H1 (cell line): ENCODE measurements around the gene PDHB. TPM values are rescaled to one million over a fixed set of nuclear protein-coding genes. Genes with fewer than 3 reads are reported as not detected.

Experiments used
- CTCF ChIA-PET: fragments of 300-600 bp; sonication (Branson Sonifier 250); formaldehyde crosslinking; loops from one replicate; lab custom pipeline; 2021; ENCODE audit not compliant: partially characterized antibody; lab: Charles Lee
- POLR2A ChIA-PET: fragments of 300-600 bp; sonication (Branson Sonifier 250); formaldehyde crosslinking; loops from one replicate; lab custom pipeline; 2021; ENCODE audit warnings: inconsistent platforms; ENCODE audit not compliant: partially characterized antibody; lab: Charles Lee
- DNase-seq, 2 experiments: peaks; one replicate each; pipeline versions ENCODE4 v3.0.0 to v3.0.0-alpha.2; 2010 to 2022; ENCODE audit warnings: low spot score in 2 of 2, low read depth in 1 of 2, mixed read lengths in 1 of 2
- FAIRE-seq: peaks from 2 replicates; lab custom pipeline; 2011; peaks lifted over from hg19 to GRCh38; lab: Jason Lieb, UNC
- H2AFZ ChIP-seq: 2 replicates; pipeline ENCODE4 v1.8.1; 2012; ENCODE audit warnings: low read length, inconsistent platforms
- H2AK5ac ChIP-seq: 2 replicates; pipeline ENCODE4 v1.6.1; 2013; ENCODE audit warnings: low read depth, low read length
- H2BK120ac ChIP-seq: replicated peaks from 2 replicates; pipeline ENCODE3; 2013; ENCODE audit warnings: low read depth, low read length, inconsistent platforms
- H2BK12ac ChIP-seq: 2 replicates; pipeline ENCODE4 v1.6.1; 2013; ENCODE audit warnings: low read depth, low read length
- H2BK15ac ChIP-seq: 2 replicates; pipeline ENCODE4 v1.6.1; 2013; ENCODE audit warnings: low read length
- H2BK20ac ChIP-seq: 2 replicates; pipeline ENCODE4 v1.6.1; 2013; ENCODE audit warnings: low read length
- H2BK5ac ChIP-seq: 2 replicates; pipeline ENCODE4 v1.6.1; 2013; ENCODE audit warnings: low read depth, low read length
- H3K14ac ChIP-seq: 2 replicates; pipeline ENCODE4 v1.6.1; 2013; ENCODE audit warnings: inconsistent platforms; ENCODE audit not compliant: insufficient read length
- H3K18ac ChIP-seq: 2 replicates; pipeline ENCODE4 v1.6.1; 2013; ENCODE audit warnings: low read length; ENCODE audit errors: extremely low read depth
- H3K23ac ChIP-seq: 2 replicates; pipeline ENCODE4 v1.6.1; 2013; ENCODE audit warnings: inconsistent platforms; ENCODE audit not compliant: insufficient read length
- H3K23me2 ChIP-seq: 2 replicates; pipeline ENCODE4 v1.6.1; 2013; ENCODE audit warnings: low read depth, low read length
- H3K27ac ChIP-seq: 2 replicates; pipeline ENCODE4 v1.6.1; 2011; ENCODE audit warnings: low read depth, low read length, inconsistent platforms
- H3K27me3 ChIP-seq, 4 experiments: replicated peaks in 1 of 4; 1 replicate in 1 of 4; 2 replicates in 3 of 4; pipeline versions ENCODE4 v1.6.1 to v1.8.1; 2011 to 2013; ENCODE audit warnings: low read length in 3 of 4, mild to moderate bottlenecking in 3 of 4, inconsistent platforms in 2 of 4, mixed read lengths in 2 of 4, moderate library complexity in 1 of 4; ENCODE audit not compliant: control insufficient read depth in 3 of 4, insufficient read depth in 3 of 4; ENCODE audit errors: extremely low read depth in 1 of 4
- H3K36me3 ChIP-seq, 4 experiments: 2 replicates each; pipeline versions ENCODE4 v1.6.1 to v1.8.1; 2011 to 2013; ENCODE audit warnings: mild to moderate bottlenecking in 4 of 4, low read length in 3 of 4, moderate library complexity in 2 of 4, control low read depth in 1 of 4, inconsistent platforms in 1 of 4; ENCODE audit not compliant: insufficient read depth in 4 of 4, control insufficient read depth in 2 of 4
- H3K4ac ChIP-seq: replicated peaks from 2 replicates; pipeline ENCODE3; 2013; ENCODE audit warnings: low read length, low read depth, mixed read lengths, inconsistent platforms; ENCODE audit not compliant: insufficient read length
- H3K4me1 ChIP-seq, 4 experiments: replicated peaks in 1 of 4; 1 replicate in 1 of 4; 2 replicates in 3 of 4; pipeline versions ENCODE4 v1.6.1 to v1.8.1; 2011 to 2013; ENCODE audit warnings: low read length in 3 of 4, inconsistent platforms in 2 of 4, mixed read lengths in 1 of 4; ENCODE audit not compliant: insufficient read depth in 4 of 4, control insufficient read depth in 3 of 4
- H3K4me2 ChIP-seq, 2 experiments: 2 replicates each; pipeline versions ENCODE4 v1.6.1 to v1.8.1; 2011 to 2013; ENCODE audit warnings: low read depth in 2 of 2, low read length in 2 of 2, control low read depth in 1 of 2, inconsistent platforms in 1 of 2, mild to moderate bottlenecking in 1 of 2; ENCODE audit not compliant: insufficient read depth in 1 of 2
- H3K4me3 ChIP-seq, 4 experiments: fragments of 200-600, 300-600 bp in 1 of 4; sonication (generic), shearing (Covaris generic), sonication (Bioruptor Twin) in 1 of 4; 2 replicates each; pipeline versions ENCODE4 v1.5.1 to v1.8.1; 2011 to 2016; ENCODE audit warnings: low read length in 4 of 4, low read depth in 3 of 4, control low read depth in 2 of 4, inconsistent platforms in 2 of 4, mild to moderate bottlenecking in 2 of 4, mixed read lengths in 1 of 4, moderate library complexity in 1 of 4; ENCODE audit not compliant: insufficient read depth in 2 of 4; ENCODE audit errors: extremely low read depth in 1 of 4
- H3K56ac ChIP-seq: replicated peaks from 2 replicates; pipeline ENCODE3; 2013; ENCODE audit warnings: low read depth, mild to moderate bottlenecking, mixed read lengths, low read length, inconsistent platforms; ENCODE audit not compliant: insufficient read length
- H3K79me1 ChIP-seq: 2 replicates; pipeline ENCODE4 v1.6.1; 2013; ENCODE audit warnings: low read depth, low read length, control low read depth
- H3K79me2 ChIP-seq, 2 experiments: 2 replicates each; pipeline versions ENCODE4 v1.6.1 to v1.8.1; 2012 to 2013; ENCODE audit warnings: low read length in 2 of 2, mild to moderate bottlenecking in 2 of 2, inconsistent platforms in 1 of 2; ENCODE audit not compliant: insufficient read depth in 2 of 2, control insufficient read depth in 1 of 2
- H3K9ac ChIP-seq, 4 experiments: replicated peaks in 1 of 4; 1 replicate in 1 of 4; 2 replicates in 3 of 4; pipeline versions ENCODE4 v1.6.1 to v1.8.1; 2011 to 2013; ENCODE audit warnings: low read depth in 3 of 4, low read length in 3 of 4, control low read depth in 2 of 4, mild to moderate bottlenecking in 2 of 4, moderate library complexity in 2 of 4, inconsistent platforms in 1 of 4; ENCODE audit errors: extremely low read depth in 1 of 4
- H3K9me3 ChIP-seq, 2 experiments: 2 replicates each; pipeline versions ENCODE4 v1.6.1 to v1.8.1; 2012 to 2013; ENCODE audit warnings: mild to moderate bottlenecking in 2 of 2, moderate library complexity in 2 of 2, control low read depth in 1 of 2, inconsistent platforms in 1 of 2, low read depth in 1 of 2, low read length in 1 of 2, mixed read lengths in 1 of 2; ENCODE audit not compliant: insufficient read depth in 2 of 2
- H4K20me1 ChIP-seq, 2 experiments: replicated peaks in 1 of 2; 2 replicates each; pipeline versions ENCODE3 to v1.8.1; 2011 to 2013; ENCODE audit warnings: inconsistent platforms in 2 of 2, low read length in 2 of 2, mild to moderate bottlenecking in 1 of 2; ENCODE audit not compliant: insufficient read depth in 2 of 2, control insufficient read depth in 1 of 2
- H4K5ac ChIP-seq: 2 replicates; pipeline ENCODE4 v1.6.1; 2013; ENCODE audit warnings: low read length, low read depth, mixed read lengths, inconsistent platforms; ENCODE audit not compliant: insufficient read length
- H4K8ac ChIP-seq: 2 replicates; pipeline ENCODE4 v1.8.0; 2013; ENCODE audit warnings: mild to moderate bottlenecking, moderate library complexity, low read length, inconsistent platforms; ENCODE audit not compliant: insufficient read depth; ENCODE audit errors: extremely low read depth
- H4K91ac ChIP-seq: replicated peaks from 2 replicates; pipeline ENCODE3; 2013; ENCODE audit warnings: low read length, mixed read lengths, inconsistent platforms; ENCODE audit not compliant: insufficient read length
- CREB1 ChIP-seq: IDR thresholded peaks from 2 replicates; pipeline ENCODE4 v1.6.1; 2012; ENCODE audit warnings: inconsistent platforms
- CTCF ChIP-seq, 3 experiments: IDR thresholded peaks; 1 replicate in 2 of 3; 2 replicates in 1 of 3; pipeline versions ENCODE4 v1.5.1 to v1.6.1; 2011; ENCODE audit warnings: low read length in 3 of 3, mild to moderate bottlenecking in 3 of 3, inconsistent platforms in 2 of 3, low read depth in 1 of 3, moderate library complexity in 1 of 3; ENCODE audit not compliant: insufficient read depth in 1 of 3; ENCODE audit errors: control extremely low read depth in 1 of 3
- POLR2AphosphoS5 ChIP-seq: IDR thresholded peaks from 2 replicates; pipeline ENCODE4 v1.6.1; 2011; ENCODE audit warnings: low read depth, low read length
- TBP ChIP-seq: IDR thresholded peaks from 2 replicates; pipeline ENCODE4 v1.6.1; 2011; ENCODE audit warnings: low read depth, low read length, improper control_type of control experiment
- TEAD4 ChIP-seq: IDR thresholded peaks from 2 replicates; pipeline ENCODE4 v1.6.1; 2012; ENCODE audit warnings: low read depth, low read length, inconsistent platforms, mixed read lengths
- WGBS, 2 experiments: shearing (Covaris generic) in 1 of 2; methylation state at CpG; one replicate each; pipeline versions ENCODE4 v1.1.6 to v1.1.7; 2013 to 2015; ENCODE audit warnings: low lambda C conversion rate in 2 of 2, mixed read lengths in 2 of 2, inconsistent platforms in 1 of 2, low coverage in 1 of 2, missing lambda C conversion rate in 1 of 2; ENCODE audit not compliant: insufficient replicate concordance in 2 of 2, insufficient coverage in 1 of 2, insufficient read length in 1 of 2; ENCODE audit errors: extremely low coverage in 1 of 2, missing lambda C conversion rate in 1 of 2; 5-methylcytosine and 5-hydroxymethylcytosine counted together
- polyA plus RNA-seq, 7 experiments: library from polyadenylated mRNA; depleted of rRNA in 3 of 7; stranded (reverse) in 5 of 7; unstranded in 2 of 7; fragments of >200 nt in 5 of 7; fragments of 200-250 nt in 2 of 7; gene quantifications; 1 replicate in 5 of 7; 2 replicates in 1 of 7; 4 replicates in 1 of 7; pipeline versions ENCODE4 v1.2.1 to v1.2.3, GENCODE V29; 2011 to 2013; ENCODE audit warnings: missing spikeins in 2 of 7, mixed read lengths in 2 of 7
- total RNA-seq: library from RNA; stranded (reverse); fragmentation: NEBNext Ultra II Directional; extraction: Animal tissue kit (Norgen Biotek cat#: 25700); gene quantifications from 2 replicates; pipeline ENCODE4 v1.2.1, GENCODE V29; 2021

PDHB gene
- total and polyA plus RNA-seq, 2 of the 8 experiments (the other 6 are each of a cell fraction or from before 2014, with no cell fraction given), result 90.4 to 140 TPM

DNA sequence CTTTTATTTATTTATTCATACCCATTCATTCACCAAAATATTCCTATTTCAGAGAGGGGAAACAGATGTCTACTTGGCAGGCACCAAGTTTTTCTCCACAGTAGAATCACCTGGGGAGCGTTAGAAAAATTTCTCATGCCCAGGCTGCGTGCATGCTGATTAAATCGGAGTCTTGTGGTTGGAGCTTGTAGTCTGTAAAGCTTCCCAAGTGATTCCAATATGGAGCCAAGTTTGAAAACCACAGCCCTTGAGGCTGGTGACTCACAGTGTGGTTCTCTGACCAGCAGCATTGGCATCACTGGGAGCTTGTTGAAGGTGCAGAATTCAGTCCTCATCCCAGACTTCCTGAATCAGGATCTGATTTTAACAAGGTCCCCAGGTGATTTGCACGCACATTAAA, 49.7 kb downstream of the PDHB start:
- H3K4me1 ChIP-seq, result no peaks in the 10 kb centered on the region
- no peak overlapping the region for H3K27ac ChIP-seq
- H3K27me3 ChIP-seq, result no peaks in the 10 kb centered on the region
- WGBS, 2 experiments, result 94% methylated on average over 4 of the region's 4 CpGs; no CpG with 5 or more reads in 1 of the 2 experiments
- no peak overlapping the region for H3K4me2 ChIP-seq
- no peak overlapping the region for H2BK5ac ChIP-seq
- no peak overlapping the region for H3K18ac ChIP-seq
- no peak overlapping the region for H4K91ac ChIP-seq
- H2AFZ ChIP-seq, result no peak overlapping the region
- ChIA-PET CTCF (interaction anchor here (0.9 to 3.0 kb wide), 3 partner anchors 12 to 250 kb away, joined by 3 to 8 read pairs (median 3); no protein-coding TSS in a partner anchor), POLR2A (interaction anchor here (0.8 kb wide), 1 partner anchor 10 kb away, joined by 3 read pairs; no protein-coding TSS in a partner anchor)
- no peak overlapping the region for H2BK12ac ChIP-seq
- no peak overlapping the region for H4K8ac ChIP-seq
- H3K79me1 ChIP-seq, result no peaks in the 10 kb centered on the region
- H4K5ac ChIP-seq, result no peak overlapping the region
- no peak overlapping the region for H3K4ac ChIP-seq
- FAIRE-seq, result no peak
- no peak for DNase-seq
- no peak overlapping the region for H2BK15ac ChIP-seq
- H2AK5ac ChIP-seq, result no peak overlapping the region
- H2BK20ac ChIP-seq, result no peak overlapping the region
- no peaks in the 10 kb centered on the region for H4K20me1 ChIP-seq
- H3K36me3 ChIP-seq, result no peaks in the 10 kb centered on the region
- H3K9me3 ChIP-seq, result no peaks in the 10 kb centered on the region
- H3K56ac ChIP-seq, result no peak overlapping the region
- no peak overlapping the region for H2BK120ac ChIP-seq
- no peaks in the 10 kb centered on the region for H3K23me2 ChIP-seq
- H3K9ac ChIP-seq, result no peak overlapping the region
- no peaks in the 10 kb centered on the region for H3K79me2 ChIP-seq
- H3K14ac ChIP-seq, result no peak overlapping the region
- no peak overlapping the region for H3K4me3 ChIP-seq
- no peak overlapping the region for H3K23ac ChIP-seq
- TF ChIP-seq TEAD4, result no peak
- no peak for TF ChIP-seq POLR2AphosphoS5
- no peak for TF ChIP-seq CREB1
- TF ChIP-seq TBP, result no peak
- no peak for TF ChIP-seq CTCF (IDR thresholded peaks at IDR 0.05; ENCODE audit: control extremely low read depth in 1 of 3, insufficient read depth in 1 of 3, low read depth in 1 of 3, low read length in 3 of 3)
